OCI-LY7 (cell line): Measurements from ENCODE around the gene NLRP13. TPM values are rescaled to one million over a fixed set of nuclear protein-coding genes. Genes with fewer than 3 reads are reported as not detected.

ENCODE experiments used
- BruUV-seq: library from RNA; stranded (reverse); fragments of 400-500 nt; replicated peaks from 2 replicates; lab custom pipeline; 2021; lab: Mats Ljungman, UMichigan
- CTCF ChIA-PET: fragments of 300-600 bp; sonication (Branson Sonifier 250); formaldehyde crosslinking; loops from one replicate; lab custom pipeline; 2022; ENCODE audit warnings: antibody characterized with exemption; ENCODE audit not compliant: unreplicated experiment; lab: Charles Lee
- POLR2A ChIA-PET: fragments of 300-600 bp; sonication (Branson Sonifier 250); formaldehyde crosslinking; loops from one replicate; lab custom pipeline; 2022; ENCODE audit warnings: antibody characterized with exemption; lab: Charles Lee
- DNase-seq: peaks from one replicate; pipeline ENCODE4 v3.0.0-alpha.2; 2015; ENCODE audit warnings: low spot score
- H2AFZ ChIP-seq: fragments of 200-600 bp; sonication (generic), shearing (Covaris generic); 2 replicates; pipeline ENCODE4 v1.6.1; 2014; ENCODE audit warnings: mild to moderate bottlenecking, antibody characterized with exemption, low read length, moderate library complexity
- H3K27ac ChIP-seq: fragments of 200-600 bp; sonication (generic); 2 replicates; pipeline ENCODE4 v1.5.1; 2014; ENCODE audit warnings: mixed run types, low read depth, mild to moderate bottlenecking, moderate library complexity, low read length, inconsistent platforms; ENCODE audit not compliant: poor library complexity, severe bottlenecking
- H3K36me3 ChIP-seq: fragments of 200-600 bp; sonication (generic); 2 replicates; pipeline ENCODE4 v1.6.1; 2014; ENCODE audit warnings: mild to moderate bottlenecking, antibody characterized with exemption, low read length, moderate library complexity, mixed read lengths; ENCODE audit not compliant: insufficient read depth
- H3K4me1 ChIP-seq: fragments of 200-600 bp; sonication (generic); 2 replicates; pipeline ENCODE4 v1.5.1; 2014; ENCODE audit warnings: mild to moderate bottlenecking, low read length; ENCODE audit not compliant: insufficient read depth, poor library complexity, severe bottlenecking
- H3K4me2 ChIP-seq: fragments of 200-600 bp; sonication (generic); 2 replicates; pipeline ENCODE4 v1.6.1; 2014; ENCODE audit warnings: mild to moderate bottlenecking, low read length
- H3K4me3 ChIP-seq: fragments of 200-600 bp; sonication (generic); 2 replicates; pipeline ENCODE4 v1.5.1; 2014; ENCODE audit warnings: mild to moderate bottlenecking, low read depth, low read length; ENCODE audit not compliant: poor library complexity, severe bottlenecking
- H3K79me2 ChIP-seq: fragments of 200-600 bp; sonication (generic); 2 replicates; pipeline ENCODE4 v1.6.1; 2016; ENCODE audit warnings: low read depth, mild to moderate bottlenecking, low read length, moderate library complexity, mixed read lengths; ENCODE audit not compliant: insufficient read depth
- H3K9me2 ChIP-seq: fragments of 200-600 bp; sonication (generic); 2 replicates; pipeline ENCODE4 v1.6.1; 2016; ENCODE audit warnings: mild to moderate bottlenecking, low read length, mixed read lengths; ENCODE audit not compliant: insufficient read depth
- H3K9me3 ChIP-seq: fragments of 200-600 bp; sonication (generic); 2 replicates; pipeline ENCODE4 v1.6.1; 2014; ENCODE audit warnings: mild to moderate bottlenecking, mixed run types, low read length, mixed read lengths
- H4K20me1 ChIP-seq: fragments of 200-600 bp; sonication (generic); 2 replicates; pipeline ENCODE4 v1.6.1; 2014; ENCODE audit warnings: mild to moderate bottlenecking, antibody characterized with exemption, low read length, moderate library complexity, mixed read lengths; ENCODE audit not compliant: insufficient read depth
- EZH2phosphoT487 ChIP-seq: fragments of 200-600 bp; sonication (generic); IDR thresholded peaks from 2 replicates; pipeline ENCODE4 v1.6.1; 2018; ENCODE audit warnings: low read depth, borderline replicate concordance, mild to moderate bottlenecking, mixed run types, antibody characterized with exemption, low read length, moderate library complexity, mixed read lengths
- intact Hi-C: fragments of 100-400 bp; cut with micrococcal nuclease; formaldehyde crosslinking; loops from one replicate; pipeline ENCODE4 v1.10.0; 2022; ENCODE audit not compliant: unreplicated experiment
- total RNA-seq, 2 experiments: library from RNA; depleted of rRNA in 1 of 2; stranded (reverse); fragments of >200 nt in 1 of 2; shearing (Covaris generic) in 1 of 2; gene quantifications; 2 replicates each; pipeline ENCODE4 v1.2.3, GENCODE V29; 2014 to 2022
- TF ChIP-seq, protein P1 (sequence below): fragments of 200-600 bp; sonication (generic); conservative IDR thresholded peaks from 2 replicates; pipeline ENCODE4 v1.5.1; 2014; ENCODE audit warnings: mild to moderate bottlenecking, antibody characterized with exemption, low read length, moderate library complexity, mixed read lengths

The NLRP13 gene
- total RNA-seq, 2 experiments from 2014 or later, result not detected

DNA sequence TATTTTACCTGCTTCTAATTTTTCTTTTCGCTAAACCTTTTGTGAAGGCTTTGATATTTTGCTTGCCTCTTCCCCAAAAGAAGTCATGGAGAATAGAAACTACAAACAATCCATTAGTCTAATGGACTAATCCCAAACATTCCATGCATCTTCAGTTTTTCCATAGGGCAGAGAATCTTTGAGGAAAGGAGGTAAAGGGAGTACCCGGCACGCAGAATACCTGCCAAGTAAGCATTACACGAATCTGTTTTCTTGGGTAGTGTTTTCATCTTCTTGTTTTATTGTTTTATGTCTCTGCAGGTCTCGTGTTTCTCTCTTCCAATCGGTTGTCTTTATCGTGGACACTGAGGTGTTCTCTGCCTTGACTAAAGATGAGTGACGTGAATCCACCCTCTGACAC lies 15.4 kb upstream of the NLRP13 start, which contains the start of gene NLRP8:
NLRP8 (plus strand) TSS at position 301 of the 400 bp plus-strand sequence.
- BruUV-seq, result no TSS peak
- no peaks in the 10 kb centered on the region for H3K36me3 ChIP-seq
- no peaks in the 10 kb centered on the region for H4K20me1 ChIP-seq
- H3K9me2 ChIP-seq, result no peaks in the 10 kb centered on the region
- ChIA-PET POLR2A (no interaction called here), CTCF (no interaction called here)
- peaks cover 14% of the 10 kb centered on the region for H3K4me1 ChIP-seq
- H3K4me3 ChIP-seq, result no peak within 1 kb of the TSS
- no peaks in the 10 kb centered on the region for H3K9me3 ChIP-seq
- H2AFZ ChIP-seq, result no peak within 1 kb of the TSS
- no peak for DNase-seq
- intact Hi-C loops, result loop anchor here (5.0 to 10.0 kb wide), 2 partner anchors 143 to 170 kb away; no protein-coding TSS in a partner anchor
- no peak within 1 kb of the TSS for H3K27ac ChIP-seq
- no peaks in the 10 kb centered on the region for H3K79me2 ChIP-seq
- TF ChIP-seq EZH2phosphoT487, result no peak
- TF ChIP-seq, protein P1, sequence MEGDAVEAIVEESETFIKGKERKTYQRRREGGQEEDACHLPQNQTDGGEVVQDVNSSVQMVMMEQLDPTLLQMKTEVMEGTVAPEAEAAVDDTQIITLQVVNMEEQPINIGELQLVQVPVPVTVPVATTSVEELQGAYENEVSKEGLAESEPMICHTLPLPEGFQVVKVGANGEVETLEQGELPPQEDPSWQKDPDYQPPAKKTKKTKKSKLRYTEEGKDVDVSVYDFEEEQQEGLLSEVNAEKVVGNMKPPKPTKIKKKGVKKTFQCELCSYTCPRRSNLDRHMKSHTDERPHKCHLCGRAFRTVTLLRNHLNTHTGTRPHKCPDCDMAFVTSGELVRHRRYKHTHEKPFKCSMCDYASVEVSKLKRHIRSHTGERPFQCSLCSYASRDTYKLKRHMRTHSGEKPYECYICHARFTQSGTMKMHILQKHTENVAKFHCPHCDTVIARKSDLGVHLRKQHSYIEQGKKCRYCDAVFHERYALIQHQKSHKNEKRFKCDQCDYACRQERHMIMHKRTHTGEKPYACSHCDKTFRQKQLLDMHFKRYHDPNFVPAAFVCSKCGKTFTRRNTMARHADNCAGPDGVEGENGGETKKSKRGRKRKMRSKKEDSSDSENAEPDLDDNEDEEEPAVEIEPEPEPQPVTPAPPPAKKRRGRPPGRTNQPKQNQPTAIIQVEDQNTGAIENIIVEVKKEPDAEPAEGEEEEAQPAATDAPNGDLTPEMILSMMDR, result no peak
- no peak within 1 kb of the TSS for H3K4me2 ChIP-seq

- Histone ChIP-seq H3K4me3 (no peak overlapping the region), H3K36me3 (no peaks in the 10 kb centered on the region), H3K4me2 (no peak overlapping the region), H3K79me2 (no peaks in the 10 kb centered on the region), H3K9me3 (no peaks in the 10 kb centered on the region), H3K4me1 (peaks cover 14% of the 10 kb centered on the region), H3K9me2 (no peaks in the 10 kb centered on the region), H4K20me1 (no peaks in the 10 kb centered on the region), H2AFZ (no peak overlapping the region), H3K27ac (no peak overlapping the region)
- ChIA-PET CTCF (no interaction called here), POLR2A (no interaction called here)
- intact Hi-C loops, result loop anchor here (10.0 kb wide), 1 partner anchor 136 kb away; no protein-coding TSS in a partner anchor
- TF ChIP-seq EZH2phosphoT487, result no peak
- TF ChIP-seq, protein P1, result no peak
- BruUV-seq, result no TSS peak
- no peak for DNase-seq
Observed at GRCh38 chr19:55940306-55940705, 8.2 kb upstream of the NLRP13 start.

DNA sequence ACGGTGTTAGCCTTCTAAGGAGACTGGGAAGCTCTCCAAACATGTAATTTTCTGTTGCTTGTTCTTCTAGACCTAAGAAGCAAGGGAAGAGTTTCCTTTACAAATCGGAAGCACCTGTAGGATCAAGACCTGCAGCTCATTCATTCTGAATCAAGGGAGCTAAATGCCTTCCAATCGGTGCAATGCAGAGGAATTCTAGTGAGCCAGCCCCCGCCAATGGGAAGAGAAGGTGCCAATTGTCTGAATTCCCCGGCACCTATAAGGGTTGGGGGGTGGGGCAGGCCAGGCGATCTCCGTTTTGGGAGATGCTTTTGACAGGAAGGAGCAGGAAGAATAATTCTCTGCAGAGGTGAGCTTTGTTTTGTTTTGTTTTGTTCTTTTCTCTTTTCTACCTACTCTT lies 7.1 kb upstream of the NLRP13 start:
- H3K4me1 ChIP-seq, result peaks cover 11% of the 10 kb centered on the region
- H3K9me3 ChIP-seq, result no peaks in the 10 kb centered on the region
- H4K20me1 ChIP-seq, result no peaks in the 10 kb centered on the region
- no peaks in the 10 kb centered on the region for H3K36me3 ChIP-seq
- H3K4me2 ChIP-seq, result no peak overlapping the region
- intact Hi-C loops, result no loop called here
- no peak overlapping the region for H2AFZ ChIP-seq
- no peaks in the 10 kb centered on the region for H3K9me2 ChIP-seq
- H3K27ac ChIP-seq, result no peak overlapping the region
- no peak for DNase-seq
- H3K4me3 ChIP-seq, result no peak overlapping the region
- TF ChIP-seq, protein P1, result no peak
- no peak for TF ChIP-seq EZH2phosphoT487
- BruUV-seq, result no TSS peak
- ChIA-PET CTCF (no interaction called here), POLR2A (no interaction called here)
- H3K79me2 ChIP-seq, result no peaks in the 10 kb centered on the region
